ENCODE measurements around the gene NUP35. TPM values are rescaled to one million over a fixed set of nuclear protein-coding genes. Genes with fewer than 3 reads are reported as not detected.
"Not testable (repeated sequence)": the region's sequence is repeated elsewhere in the genome, so short reads cannot be mapped to it uniquely, and the experiment has no call there.

NUP35 gene
- total RNA-seq, 3 donors from 2014 or later (not counting 1 experiment from before 2014, with no cell fraction given): 10.5 to 14.0 (median 12.7) TPM

DNA sequence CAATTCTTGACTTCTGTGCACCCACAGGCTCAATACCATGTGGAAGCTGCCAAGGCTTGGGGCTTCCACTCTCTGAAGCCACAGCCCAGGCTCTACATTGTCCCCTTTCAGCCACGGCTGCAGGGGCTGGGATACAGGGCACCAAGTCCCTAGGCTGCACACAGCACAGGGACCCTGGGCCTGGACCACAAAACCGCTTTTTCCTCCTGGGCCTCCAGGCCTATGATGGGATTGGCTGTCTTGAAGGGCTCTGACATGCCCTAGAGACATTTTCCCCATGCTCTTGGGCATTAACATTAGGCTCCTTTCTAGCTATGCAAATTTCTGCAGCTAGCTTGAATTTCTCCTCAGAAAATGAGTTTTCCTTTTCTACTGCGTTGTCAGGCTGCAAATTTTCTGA lies 29.7 kb downstream of the NUP35 start:
- TF ChIP-seq, protein P1, sequence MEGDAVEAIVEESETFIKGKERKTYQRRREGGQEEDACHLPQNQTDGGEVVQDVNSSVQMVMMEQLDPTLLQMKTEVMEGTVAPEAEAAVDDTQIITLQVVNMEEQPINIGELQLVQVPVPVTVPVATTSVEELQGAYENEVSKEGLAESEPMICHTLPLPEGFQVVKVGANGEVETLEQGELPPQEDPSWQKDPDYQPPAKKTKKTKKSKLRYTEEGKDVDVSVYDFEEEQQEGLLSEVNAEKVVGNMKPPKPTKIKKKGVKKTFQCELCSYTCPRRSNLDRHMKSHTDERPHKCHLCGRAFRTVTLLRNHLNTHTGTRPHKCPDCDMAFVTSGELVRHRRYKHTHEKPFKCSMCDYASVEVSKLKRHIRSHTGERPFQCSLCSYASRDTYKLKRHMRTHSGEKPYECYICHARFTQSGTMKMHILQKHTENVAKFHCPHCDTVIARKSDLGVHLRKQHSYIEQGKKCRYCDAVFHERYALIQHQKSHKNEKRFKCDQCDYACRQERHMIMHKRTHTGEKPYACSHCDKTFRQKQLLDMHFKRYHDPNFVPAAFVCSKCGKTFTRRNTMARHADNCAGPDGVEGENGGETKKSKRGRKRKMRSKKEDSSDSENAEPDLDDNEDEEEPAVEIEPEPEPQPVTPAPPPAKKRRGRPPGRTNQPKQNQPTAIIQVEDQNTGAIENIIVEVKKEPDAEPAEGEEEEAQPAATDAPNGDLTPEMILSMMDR (IDR thresholded peaks at IDR 0.05): no peak
- H3K27me3 Mint-ChIP-seq (ENCODE audit: low read depth in 2 of 2): no peaks in the 10 kb centered on the region
- Histone ChIP-seq H3K27ac (ENCODE audit: low read length) (no peak overlapping the region), H3K36me3 (ENCODE audit: control insufficient read depth, insufficient read depth, low read length) (peaks cover 34% of the 10 kb centered on the region), H3K9me3 (ENCODE audit: control insufficient read depth, insufficient read depth, low read length) (no peaks in the 10 kb centered on the region), H3K27me3 (ENCODE audit: control insufficient read depth, insufficient read depth, low read length) (no peaks in the 10 kb centered on the region), H3K4me3 (ENCODE audit: low read length) (no peak overlapping the region), H3K4me1 (ENCODE audit: control insufficient read depth, insufficient read depth, low read length) (no peaks in the 10 kb centered on the region)
- no peak for ATAC-seq
- DNase-seq: no peak
- intact Hi-C loops (cut with micrococcal nuclease): no loop called here
- no peaks in the 10 kb centered on the region for H3K9me3 Mint-ChIP-seq
- H3K36me3 Mint-ChIP-seq: no peaks in the 10 kb centered on the region
- H3K4me1 Mint-ChIP-seq: peaks cover 0 to 10% of the 10 kb centered on the region in 2 donors
- H3K4me3 Mint-ChIP-seq: no peak overlapping the region
- 99% methylated on average over 3 of the region's 3 CpGs for WGBS (ENCODE audit: insufficient coverage)
- H3K27ac Mint-ChIP-seq: no peak overlapping the region

DNA sequence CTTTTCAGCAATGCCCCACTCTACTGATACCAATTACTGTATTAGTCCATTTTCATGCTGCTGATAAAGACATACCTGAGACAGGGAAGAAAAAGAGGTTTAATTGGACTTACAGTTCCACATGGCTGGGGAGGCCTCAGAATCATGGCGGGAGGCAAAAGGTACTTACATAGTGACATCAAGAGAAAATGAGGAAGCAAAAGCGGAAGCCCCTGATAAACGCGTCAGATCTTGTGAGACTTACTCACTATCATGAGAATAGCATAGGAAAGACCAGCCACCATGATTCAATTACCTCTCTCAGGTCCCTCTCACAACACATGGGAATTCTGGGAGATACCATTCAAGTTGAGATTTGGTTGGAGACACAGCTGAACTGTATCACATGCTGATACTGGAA lies 30.5 kb downstream of the NUP35 start:
- H3K27me3 ChIP-seq (ENCODE audit: control insufficient read depth, insufficient read depth, low read length); H3K27ac ChIP-seq (ENCODE audit: low read length); intact Hi-C loops (cut with micrococcal nuclease); H3K36me3 Mint-ChIP-seq; H3K4me1 ChIP-seq (ENCODE audit: control insufficient read depth, insufficient read depth, low read length); H3K27ac Mint-ChIP-seq; H3K9me3 Mint-ChIP-seq; H3K9me3 ChIP-seq (ENCODE audit: control insufficient read depth, insufficient read depth, low read length); H3K4me3 Mint-ChIP-seq; H3K4me3 ChIP-seq (ENCODE audit: low read length); H3K27me3 Mint-ChIP-seq (ENCODE audit: low read depth in 2 of 2); ATAC-seq; DNase-seq: not testable (repeated sequence)
- peaks cover 37% of the 10 kb centered on the region for H3K36me3 ChIP-seq (ENCODE audit: control insufficient read depth, insufficient read depth, low read length)
- WGBS (ENCODE audit: insufficient coverage): 97% methylated on average over 3 of the region's 4 CpGs
- peaks cover 0 to 10% of the 10 kb centered on the region in 2 donors for H3K4me1 Mint-ChIP-seq

DNA sequence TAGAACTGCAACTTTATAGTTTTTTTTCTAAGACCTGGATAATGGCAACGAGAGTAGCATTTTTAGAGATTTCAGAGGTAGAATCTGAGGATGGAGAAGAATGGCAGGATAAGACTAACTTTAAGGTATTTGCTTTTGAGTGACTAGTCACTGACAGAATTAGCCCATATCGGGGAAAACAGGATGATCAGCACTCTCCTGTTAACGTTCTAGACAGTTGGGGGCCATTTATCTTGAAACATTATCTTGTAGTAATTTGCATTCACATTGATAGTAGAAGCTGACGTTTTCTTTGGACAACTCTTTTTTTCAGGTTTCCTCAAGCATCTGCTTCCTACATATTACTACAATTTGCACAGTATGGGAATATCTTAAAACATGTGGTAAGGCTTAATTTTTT lies 32.9 kb downstream of the NUP35 start:
- DNase-seq (no peak), ATAC-seq (no peak)
- H3K4me1 Mint-ChIP-seq: no peaks in the 10 kb centered on the region
- no peaks in the 10 kb centered on the region for H3K4me1 ChIP-seq (ENCODE audit: control insufficient read depth, insufficient read depth, low read length)
- no peak overlapping the region for H3K4me3 Mint-ChIP-seq
- no peaks in the 10 kb centered on the region for H3K27me3 ChIP-seq (ENCODE audit: control insufficient read depth, insufficient read depth, low read length)
- H3K27me3 Mint-ChIP-seq (ENCODE audit: low read depth in 2 of 2): no peaks in the 10 kb centered on the region
- no peak overlapping the region for H3K27ac ChIP-seq (ENCODE audit: low read length)
- no peaks in the 10 kb centered on the region for H3K9me3 Mint-ChIP-seq
- TF ChIP-seq, protein P1 (IDR thresholded peaks at IDR 0.05): no peak
- no peak overlapping the region for H3K27ac Mint-ChIP-seq
- intact Hi-C loops (cut with micrococcal nuclease): no loop called here
- H3K9me3 ChIP-seq (ENCODE audit: control insufficient read depth, insufficient read depth, low read length): no peaks in the 10 kb centered on the region
- peaks cover 38% of the 10 kb centered on the region for H3K36me3 ChIP-seq (ENCODE audit: control insufficient read depth, insufficient read depth, low read length)
- no peak overlapping the region for H3K4me3 ChIP-seq (ENCODE audit: low read length)
- WGBS (ENCODE audit: insufficient coverage): 93% methylated on average over 4 of the region's 4 CpGs
- H3K36me3 Mint-ChIP-seq: peaks cover 10% of the 10 kb centered on the region

DNA sequence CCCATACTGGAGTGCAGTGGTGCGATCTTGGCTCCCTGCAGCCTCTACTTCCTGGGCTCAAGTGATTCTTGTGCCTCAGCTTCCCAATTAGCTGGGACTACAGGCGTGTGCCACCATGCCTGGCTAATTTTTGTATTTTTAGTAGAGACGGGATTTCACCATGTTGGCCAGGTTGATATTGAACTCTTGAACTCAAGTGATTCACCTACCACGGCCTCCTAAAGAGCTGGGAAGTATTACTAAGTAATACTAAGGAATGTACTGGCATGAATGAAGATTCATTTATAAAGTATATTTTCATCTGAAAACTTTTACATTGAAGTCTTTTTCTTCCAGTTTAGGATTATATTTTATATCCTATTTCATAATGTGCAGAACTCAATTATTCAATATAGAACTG lies 38.1 kb downstream of the NUP35 start:
- WGBS (ENCODE audit: insufficient coverage): 95% methylated on average over 4 of the region's 4 CpGs
- peaks cover 14% of the 10 kb centered on the region for H3K36me3 Mint-ChIP-seq
- H3K36me3 ChIP-seq (ENCODE audit: control insufficient read depth, insufficient read depth, low read length): peaks cover 36% of the 10 kb centered on the region

More for the DNA sequence above, 38.1 kb downstream of the NUP35 start:
- H3K4me3 ChIP-seq (ENCODE audit: low read length): no peak overlapping the region
- Mint-ChIP-seq H3K4me3 (no peak overlapping the region), H3K9me3 (peaks cover 0 to 4% of the 10 kb centered on the region in 2 donors), H3K27me3 (ENCODE audit: low read depth in 2 of 2) (no peaks in the 10 kb centered on the region), H3K4me1 (no peaks in the 10 kb centered on the region), H3K27ac (no peak overlapping the region)
- no peak overlapping the region for H3K27ac ChIP-seq (ENCODE audit: low read length)
- DNase-seq: no peak
- intact Hi-C loops (cut with micrococcal nuclease): no loop called here
- TF ChIP-seq, protein P1 (IDR thresholded peaks at IDR 0.05): no peak
- no peak for ATAC-seq
- no peaks in the 10 kb centered on the region for H3K27me3 ChIP-seq (ENCODE audit: control insufficient read depth, insufficient read depth, low read length)
- H3K9me3 ChIP-seq (ENCODE audit: control insufficient read depth, insufficient read depth, low read length): no peaks in the 10 kb centered on the region
- no peaks in the 10 kb centered on the region for H3K4me1 ChIP-seq (ENCODE audit: control insufficient read depth, insufficient read depth, low read length)
